K562 (cell line): ENCODE results near the gene TLE7. TPM values are rescaled to one million over a fixed set of nuclear protein-coding genes. Genes with fewer than 3 reads are reported as not detected.

Source experiments
- ATAC-seq: fragments of 200-7000 bp; cut with Tn5 transposase; 3 replicates; pipeline ENCODE4 v1.9.1; 2020; ENCODE audit warnings: moderate library complexity
- BruUV-seq: library from RNA; stranded (reverse); fragments of 400-500 nt; replicated peaks from 2 replicates; lab custom pipeline; 2021; lab: Mats Ljungman, UMichigan
- CTCF ChIA-PET: fragments of 300-600 bp; formaldehyde crosslinking; extraction: SDS; loops from one replicate; lab custom pipeline; 2021; ENCODE audit warnings: low intra/inter-chr PET ratio; lab: Yijun Ruan, JAX
- POLR2A ChIA-PET: fragments of 300-600, 350-650 bp; sonication (Branson Sonifier 250); formaldehyde crosslinking; extraction: SDS; loops from one replicate; lab custom pipeline; 2021; ENCODE audit warnings: antibody characterized with exemption, inconsistent platforms; lab: Yijun Ruan, JAX
- DNase-seq, 4 experiments: peaks; one replicate each; pipeline versions ENCODE4 v3.0.0 to v3.0.0-alpha.2; 2011 to 2018; ENCODE audit warnings: low spot score in 3 of 4, mixed read lengths in 3 of 4; ENCODE audit errors: extremely low read depth in 1 of 4
- FAIRE-seq: peaks from 2 replicates; lab custom pipeline; 2011; peaks lifted over from hg19 to GRCh38; lab: Jason Lieb, UNC
- H2AFZ ChIP-seq: 2 replicates; pipeline ENCODE4 v1.6.0; 2011; ENCODE audit warnings: low read depth, low read length, control low read depth, inconsistent platforms
- H3K27ac ChIP-seq: fragments of 200-600 bp; 3 replicates; pipeline ENCODE4 v1.8.0; 2011; ENCODE audit warnings: low read depth, mild to moderate bottlenecking, control low read depth, inconsistent platforms, low read length, moderate library complexity, mixed read lengths; ENCODE audit errors: extremely low read depth
- H3K27me3 ChIP-seq, 2 experiments: fragments of 300-600 bp in 1 of 2; 2 replicates in 1 of 2; 3 replicates in 1 of 2; pipeline versions ENCODE4 v1.6.0 to v1.8.0; 2011; ENCODE audit warnings: inconsistent platforms in 2 of 2, low read length in 2 of 2, mild to moderate bottlenecking in 1 of 2, mixed read lengths in 1 of 2, moderate library complexity in 1 of 2; ENCODE audit not compliant: control insufficient read depth in 2 of 2, insufficient read depth in 2 of 2
- H3K36me3 ChIP-seq: fragments of 300-600 bp; 3 replicates; pipeline ENCODE4 v1.8.0; 2011; ENCODE audit warnings: mild to moderate bottlenecking, low read length, inconsistent platforms; ENCODE audit not compliant: control insufficient read depth, insufficient read depth
- H3K4me1 ChIP-seq, 2 experiments: fragments of 200-600 bp in 1 of 2; replicated peaks in 1 of 2; 2 replicates in 1 of 2; 3 replicates in 1 of 2; pipeline versions ENCODE4 v1.5.1 to v1.8.0; 2011; ENCODE audit warnings: inconsistent platforms in 2 of 2, low read length in 2 of 2, mild to moderate bottlenecking in 1 of 2, mixed read lengths in 1 of 2, moderate library complexity in 1 of 2; ENCODE audit not compliant: control insufficient read depth in 2 of 2, insufficient read depth in 2 of 2
- H3K4me2 ChIP-seq: 2 replicates; pipeline ENCODE4 v1.6.1; 2011; ENCODE audit warnings: low read length, control low read depth, inconsistent platforms, mixed read lengths; ENCODE audit not compliant: insufficient read depth
- H3K4me3 ChIP-seq: fragments of 200-600 bp; sonication (generic), shearing (Covaris generic); 2 replicates; pipeline ENCODE4 v1.5.1; 2016; ENCODE audit warnings: control low read depth, inconsistent platforms
- H3K79me2 ChIP-seq: fragments of 200-600 bp; 3 replicates; pipeline ENCODE4 v1.8.0; 2011; ENCODE audit warnings: low read length, inconsistent platforms; ENCODE audit not compliant: control insufficient read depth, insufficient read depth
- H3K9ac ChIP-seq, 2 experiments: 2 replicates each; pipeline versions ENCODE4 v1.6.0 to v1.6.1; 2011; ENCODE audit warnings: low read depth in 2 of 2, low read length in 2 of 2, control low read depth in 1 of 2, inconsistent platforms in 1 of 2, mild to moderate bottlenecking in 1 of 2, mixed read lengths in 1 of 2; ENCODE audit not compliant: insufficient read depth in 1 of 2
- H3K9me1 ChIP-seq: one replicate; pipeline ENCODE4 v1.6.0; 2011; ENCODE audit warnings: inconsistent platforms, mild to moderate bottlenecking, low read length, moderate library complexity; ENCODE audit not compliant: control insufficient read depth, insufficient read depth
- H3K9me3 ChIP-seq: replicated peaks from 2 replicates; pipeline ENCODE4 v1.5.1; 2011; ENCODE audit warnings: low read depth, low read length, inconsistent platforms; ENCODE audit not compliant: control insufficient read depth, insufficient read depth
- H4K20me1 ChIP-seq: replicated peaks from 2 replicates; pipeline ENCODE4 v1.6.1; 2011; ENCODE audit warnings: low read length, inconsistent platforms, mixed read lengths; ENCODE audit not compliant: control insufficient read depth, insufficient read depth
- ATF1 ChIP-seq, 2 experiments: fragments of 450-650 bp in 1 of 2; IDR thresholded peaks; 2 replicates each; pipeline ENCODE4 v1.6.1; 2016; ENCODE audit warnings: missing compliant biosample characterization in 1 of 2, missing genetic modification characterization in 1 of 2
- BMI1 ChIP-seq: fragments of 150-350 bp; IDR thresholded peaks from 2 replicates; pipeline ENCODE4 v1.6.1; 2014; ENCODE audit warnings: low read length
- CEBPB ChIP-seq: fragments of 450-650 bp; IDR thresholded peaks from 2 replicates; pipeline ENCODE4 v1.6.1; 2016; ENCODE audit warnings: missing genetic modification characterization, missing compliant biosample characterization
- DIDO1 ChIP-seq: fragments of 450-650 bp; IDR thresholded peaks from 2 replicates; pipeline ENCODE4 v1.6.1; 2016; ENCODE audit warnings: low read depth, missing biosample characterization, missing genetic modification characterization
- EHMT2 ChIP-seq: fragments of 450-650 bp; IDR thresholded peaks from 2 replicates; pipeline ENCODE4 v1.6.1; 2018; ENCODE audit warnings: antibody characterized with exemption
- FOXA1 ChIP-seq: fragments of 450-650 bp; IDR thresholded peaks from 2 replicates; pipeline ENCODE4 v1.6.1; 2016; ENCODE audit warnings: mild to moderate bottlenecking, borderline replicate concordance
- HMG20B ChIP-seq: fragments of 250-450 bp; sonication (Bioruptor Pico); IDR thresholded peaks from 2 replicates; pipeline ENCODE4 v1.5.0; 2021; ENCODE audit warnings: mild to moderate bottlenecking
- KLF6 ChIP-seq: fragments of 250-450 bp; sonication (Bioruptor Pico); IDR thresholded peaks from 2 replicates; pipeline ENCODE4 v1.4.0; 2020; ENCODE audit warnings: mild to moderate bottlenecking, moderate library complexity, borderline replicate concordance
- LARP7 ChIP-seq: fragments of 450-650 bp; IDR thresholded peaks from 2 replicates; pipeline ENCODE4 v1.6.1; 2016
- MTA1 ChIP-seq: fragments of 450-650 bp; IDR thresholded peaks from 2 replicates; pipeline ENCODE4 v1.6.1; 2017; ENCODE audit warnings: borderline replicate concordance
- RBFOX2 ChIP-seq: fragments of 200-400 bp; formaldehyde crosslinking; IDR thresholded peaks from 2 replicates; pipeline ENCODE4 v1.6.1; 2017; ENCODE audit warnings: low read depth, mild to moderate bottlenecking, low read length, moderate library complexity
- RNF219 ChIP-seq: fragments of 250-450 bp; sonication (Bioruptor Pico); IDR thresholded peaks from 2 replicates; pipeline ENCODE4 v1.5.0; 2022; ENCODE audit warnings: mild to moderate bottlenecking
- SAP30 ChIP-seq: fragments of 200-600 bp; sonication (generic); IDR thresholded peaks from 2 replicates; pipeline ENCODE4 v1.6.1; 2012; ENCODE audit warnings: borderline replicate concordance, low read depth, mild to moderate bottlenecking, moderate library complexity, low read length, control low read depth, inconsistent platforms; ENCODE audit not compliant: insufficient read depth, poor library complexity, severe bottlenecking
- SETDB1 ChIP-seq: IDR thresholded peaks from one replicate; pipeline ENCODE4 v1.6.1; 2012; ENCODE audit warnings: low read length, control low read depth, inconsistent platforms
- ZNF644 ChIP-seq: fragments of 200-800 bp; sonication (Bioruptor generic); IDR thresholded peaks from 2 replicates; pipeline ENCODE4 v1.6.1; 2016; ENCODE audit warnings: low read depth, missing genetic modification characterization, missing compliant biosample characterization
- WGBS: fragments of 100-300 bp; shearing (Covaris generic); methylation state at CpG from one replicate; pipeline ENCODE4 v1.1.6; 2016; ENCODE audit warnings: low coverage, mixed read lengths; ENCODE audit not compliant: insufficient coverage; ENCODE audit errors: missing lambda C conversion rate; 5-methylcytosine and 5-hydroxymethylcytosine counted together
- in situ Hi-C: fragments of 300-500 bp; cut with MboI; formaldehyde crosslinking; loops from 4 replicates; pipeline ENCODE4 v1.15.0; 2018; ENCODE audit warnings: inconsistent platforms, mixed read lengths
- intact Hi-C: fragments of 100-400 bp; cut with micrococcal nuclease; formaldehyde crosslinking; loops from 2 replicates; pipeline ENCODE4 v1.14.2; 2022
- polyA plus RNA-seq, 8 experiments: library from polyadenylated mRNA; depleted of rRNA in 4 of 8; stranded (reverse) in 5 of 8; unstranded in 3 of 8; fragments of >200 nt; fragmentation: Nextera tagmentation in 2 of 8; fragmentation: Illumina TruSeq in 1 of 8; extraction: Ambion mirVana in 2 of 8; extraction: Trizol in 1 of 8; gene quantifications; 2 replicates each; pipeline versions ENCODE4 v1.2.1 to v1.2.3, GENCODE V29; 2011 to 2014; ENCODE audit warnings: inconsistent platforms in 1 of 8, missing spikeins in 1 of 8
- total RNA-seq, 7 experiments: library from RNA; depleted of rRNA in 6 of 7; stranded (reverse); fragments of >200 nt in 6 of 7; fragmentation: Illumina TruSeq in 2 of 7; extraction: Trizol in 2 of 7; gene quantifications; 2 replicates each; pipeline versions ENCODE4 v1.2.1 to v1.2.3, GENCODE V29; 2011 to 2021; ENCODE audit warnings: low replicate concordance in 1 of 7
- TF ChIP-seq, protein P1 (sequence below): fragments of 450-650 bp; conservative IDR thresholded peaks from 2 replicates; pipeline ENCODE4 v1.6.1; 2016; ENCODE audit warnings: missing genetic modification characterization, low read depth, mild to moderate bottlenecking, missing compliant biosample characterization, moderate library complexity

Gene TLE7
- total and polyA plus RNA-seq, 9 of the 15 experiments (the other 6 are each of a cell fraction or from before 2014, with no cell fraction given), result not detected

DNA sequence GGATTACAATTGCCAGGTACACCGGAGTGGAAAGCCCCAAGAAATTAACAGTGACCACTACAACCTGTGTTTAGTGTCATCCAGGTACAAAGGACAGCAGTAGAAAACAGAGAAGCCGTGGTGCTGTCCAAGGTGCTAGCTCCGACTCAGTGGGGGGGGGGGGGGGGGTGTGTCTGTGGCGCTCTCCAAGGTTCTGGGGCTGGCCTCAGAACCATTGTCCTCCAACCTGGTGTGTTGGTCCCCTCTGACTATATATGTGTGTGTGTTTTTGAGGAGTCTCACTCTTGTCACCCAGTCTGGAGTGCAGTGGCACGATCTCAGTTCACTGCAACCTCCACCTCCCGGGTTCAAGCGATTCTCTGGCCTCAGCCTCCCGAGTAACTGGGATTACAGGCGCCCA is 26.0 kb upstream of the TLE7 start (continued):
- TF ChIP-seq RNF219 (CRISPR knock-in tag) (no peak), EHMT2 (peak; percentile 99), SAP30 (peak; percentile 87), ZNF644 (peak; percentile 98)
- TF ChIP-seq, protein P1, sequence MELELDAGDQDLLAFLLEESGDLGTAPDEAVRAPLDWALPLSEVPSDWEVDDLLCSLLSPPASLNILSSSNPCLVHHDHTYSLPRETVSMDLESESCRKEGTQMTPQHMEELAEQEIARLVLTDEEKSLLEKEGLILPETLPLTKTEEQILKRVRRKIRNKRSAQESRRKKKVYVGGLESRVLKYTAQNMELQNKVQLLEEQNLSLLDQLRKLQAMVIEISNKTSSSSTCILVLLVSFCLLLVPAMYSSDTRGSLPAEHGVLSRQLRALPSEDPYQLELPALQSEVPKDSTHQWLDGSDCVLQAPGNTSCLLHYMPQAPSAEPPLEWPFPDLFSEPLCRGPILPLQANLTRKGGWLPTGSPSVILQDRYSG (tag), result 0 out of 2 replicates have a peak, but pooled peaks have one; percentile 68

GRCh38 chr16:71464231-71464630 is 22.4 kb upstream of the TLE7 start:
- ChIA-PET POLR2A (interaction anchor here (0.7 to 1.4 kb wide), 2 partner anchors 11 to 20 kb away, joined by 4 to 5 read pairs; no protein-coding TSS in a partner anchor), CTCF (no interaction called here)
- no peak overlapping the region for H3K27ac ChIP-seq
- no peaks in the 10 kb centered on the region; a peak in 1 of 5 replicates for H3K27me3 ChIP-seq
- peaks cover 4 to 6% of the 10 kb centered on the region in 2 experiments; a peak in 1 of 5 replicates for H3K4me1 ChIP-seq
- ATAC-seq (no peak), DNase-seq (peak in 1 of 4 experiments; percentile 19), FAIRE-seq (no peak)
- BruUV-seq, result no TSS peak
- in situ Hi-C loops, result no loop called here
- H2AFZ ChIP-seq, result no peak overlapping the region
- intact Hi-C loops, result no loop called here
- no peaks in the 10 kb centered on the region for H4K20me1 ChIP-seq
- peaks cover 19% of the 10 kb centered on the region for H3K79me2 ChIP-seq
- TF ChIP-seq KLF6 (CRISPR knock-in tag) (no peak), RBFOX2 (no peak), CEBPB (tag) (no peak), LARP7 (no peak), HMG20B (CRISPR knock-in tag) (no peak), FOXA1 (no peak), DIDO1 (tag) (no peak), SETDB1 (no peak), BMI1 (no peak), ATF1 (CRISPR knock-in tag; IDR thresholded peaks at IDR 0.05) (no peak), ATF1 (tag; IDR thresholded peaks at IDR 0.05) (no peak), MTA1 (no peak)
- no peak overlapping the region for H3K9ac ChIP-seq
- H3K36me3 ChIP-seq, result no peaks in the 10 kb centered on the region
- H3K9me3 ChIP-seq, result no peaks in the 10 kb centered on the region
- no peak overlapping the region for H3K4me3 ChIP-seq
- no peak overlapping the region for H3K4me2 ChIP-seq
- no peaks in the 10 kb centered on the region for H3K9me1 ChIP-seq
- whole genome bisulfite sequencing, result 0% methylated on average over 1 of the region's 1 CpG
